ENCODE data around the gene C1orf115. TPM values are rescaled to one million over a fixed set of nuclear protein-coding genes. Genes with fewer than 3 reads are reported as not detected.
"Not testable (repeated sequence)": the region's sequence is repeated elsewhere in the genome, so short reads cannot be mapped to it uniquely, and the experiment has no call there.

The C1orf115 gene
- total RNA-seq, 1 donor, result 0.09 TPM

- TF ChIP-seq CTCF (IDR thresholded peaks at IDR 0.05; ENCODE audit: insufficient read depth, low read length), result no peak
- no peak for DNase-seq (ENCODE audit: low read depth)
- H3K4me3 ChIP-seq (ENCODE audit: low read depth, low read length), result no peak overlapping the region
Measured at GRCh38 chr1:220706480-220706879, 16.3 kb downstream of the C1orf115 start.

- TF ChIP-seq CTCF (IDR thresholded peaks at IDR 0.05; ENCODE audit: insufficient read depth, low read length), result no peak
- no peak overlapping the region for H3K4me3 ChIP-seq (ENCODE audit: low read depth, low read length)
- DNase-seq (ENCODE audit: low read depth), result no peak
Measured at GRCh38 chr1:220707160-220707559, 17.0 kb downstream of the C1orf115 start.

- TF ChIP-seq CTCF (IDR thresholded peaks at IDR 0.05; ENCODE audit: insufficient read depth, low read length), result no peak
- no peak overlapping the region for H3K4me3 ChIP-seq (ENCODE audit: low read depth, low read length)
- DNase-seq (ENCODE audit: low read depth), result no peak
Measured at GRCh38 chr1:220708244-220708643, 18.1 kb downstream of the C1orf115 start.

GRCh38 chr1:220708936-220709801 is 19.0 kb downstream of the C1orf115 start:
- no peak for TF ChIP-seq CTCF (IDR thresholded peaks at IDR 0.05; ENCODE audit: insufficient read depth, low read length)
- no peak for DNase-seq (ENCODE audit: low read depth)
- H3K4me3 ChIP-seq (ENCODE audit: low read depth, low read length), result no peak overlapping the region

GRCh38 chr1:220710333-220710732 is 20.2 kb downstream of the C1orf115 start:
- no peak for DNase-seq (ENCODE audit: low read depth)
- no peak for TF ChIP-seq CTCF (IDR thresholded peaks at IDR 0.05; ENCODE audit: insufficient read depth, low read length)
- H3K4me3 ChIP-seq (ENCODE audit: low read depth, low read length), result no peak overlapping the region

GRCh38 chr1:220711056-220711809 is 21.1 kb downstream of the C1orf115 start:
- no peak for DNase-seq (ENCODE audit: low read depth)
- H3K4me3 ChIP-seq (ENCODE audit: low read depth, low read length), result no peak overlapping the region
- no peak for TF ChIP-seq CTCF (IDR thresholded peaks at IDR 0.05; ENCODE audit: insufficient read depth, low read length)

- DNase-seq (ENCODE audit: low read depth); H3K4me3 ChIP-seq (ENCODE audit: low read depth, low read length): not testable (repeated sequence)
Measured at GRCh38 chr1:220715986-220716385, 25.8 kb downstream of the C1orf115 start.
